GM12872 (cell line): ENCODE data around the gene CARD11.

Source experiments
- CTCF ChIP-seq: IDR thresholded peaks from 3 replicates; pipeline ENCODE4 v1.5.1; 2011; ENCODE audit warnings: low read depth, mild to moderate bottlenecking, low read length, moderate library complexity; ENCODE audit not compliant: insufficient read depth

Gene CARD11

GRCh38 chr7:3002631-3003030 is 41.0 kb downstream of the CARD11 start:
- TF ChIP-seq CTCF: no peak

- TF ChIP-seq CTCF: no peak
Measured at GRCh38 chr7:3000566-3000965, 43.1 kb downstream of the CARD11 start.

- TF ChIP-seq CTCF: no peak
Measured at GRCh38 chr7:2999078-2999500, 44.6 kb downstream of the CARD11 start.

- TF ChIP-seq CTCF: no peak
Measured at GRCh38 chr7:2997014-2997413, 46.7 kb downstream of the CARD11 start.

GRCh38 chr7:2996141-2996540 is 47.5 kb downstream of the CARD11 start:
- no peak for TF ChIP-seq CTCF

- TF ChIP-seq CTCF: no peak
Measured at GRCh38 chr7:2993868-2994267, 49.8 kb downstream of the CARD11 start.

- no peak for TF ChIP-seq CTCF
Measured at GRCh38 chr7:2993396-2993795, 50.3 kb downstream of the CARD11 start.
